GM08714 (cell line): ENCODE data around the gene OR7C1.
"Not testable (repeated sequence)": the region's sequence is repeated elsewhere in the genome, so short reads cannot be mapped to it uniquely, and the experiment has no call there.

ENCODE experiments used
- H3K4me3 ChIP-seq: fragments of 200-500 bp; sonication (Bioruptor generic); 2 replicates; pipeline ENCODE4 v1.5.1; 2014; ENCODE audit warnings: mild to moderate bottlenecking, low read length, inconsistent platforms
- ZNF274 ChIP-seq: IDR thresholded peaks from 2 replicates; pipeline ENCODE4 v1.6.1; 2012; ENCODE audit warnings: mild to moderate bottlenecking, low read depth, low read length

OR7C1 gene

GRCh38 chr19:14798760-14799159 lies 36.2 kb downstream of the OR7C1 start:
- no peak overlapping the region for H3K4me3 ChIP-seq
- TF ChIP-seq ZNF274 = no peak

- H3K4me3 ChIP-seq = no peak overlapping the region
- TF ChIP-seq ZNF274 = no peak
Measured at GRCh38 chr19:14796021-14796420, 39.0 kb downstream of the OR7C1 start.

- H3K4me3 ChIP-seq = no peak overlapping the region
- TF ChIP-seq ZNF274 = no peak
Measured at GRCh38 chr19:14795078-14795721, 39.8 kb downstream of the OR7C1 start.

- not testable (repeated sequence) for H3K4me3 ChIP-seq
Measured at GRCh38 chr19:14792250-14792649, 42.7 kb downstream of the OR7C1 start.

- no peak for TF ChIP-seq ZNF274
- H3K4me3 ChIP-seq = no peak overlapping the region
Measured at GRCh38 chr19:14786421-14786851, 48.5 kb downstream of the OR7C1 start.

GRCh38 chr19:14785102-14785793 lies 49.7 kb downstream of the OR7C1 start:
- not testable (repeated sequence) for H3K4me3 ChIP-seq

- not testable (repeated sequence) for H3K4me3 ChIP-seq
Measured at GRCh38 chr19:14784730-14785101, 50.3 kb downstream of the OR7C1 start.

GRCh38 chr19:14783410-14783998 lies 51.5 kb downstream of the OR7C1 start:
- H3K4me3 ChIP-seq = not testable (repeated sequence)

- no peak overlapping the region for H3K4me3 ChIP-seq
- no peak for TF ChIP-seq ZNF274
Measured at GRCh38 chr19:14782626-14783409, 52.2 kb downstream of the OR7C1 start.

- H3K4me3 ChIP-seq = not testable (repeated sequence)
Measured at GRCh38 chr19:14781713-14782536, 53.1 kb downstream of the OR7C1 start.

GRCh38 chr19:14780622-14781225 lies 54.3 kb downstream of the OR7C1 start:
- not testable (repeated sequence) for H3K4me3 ChIP-seq

GRCh38 chr19:14779151-14779550 lies 55.8 kb downstream of the OR7C1 start:
- no peak for TF ChIP-seq ZNF274
- no peak overlapping the region for H3K4me3 ChIP-seq

GRCh38 chr19:14778110-14778845 lies 56.7 kb downstream of the OR7C1 start, which contains the start of gene ADGRE2:
Gene ADGRE2, minus strand, starts transcription at chr19:14778560. Its CDS starts 1,804 bp downstream, at chr19:14776756.
- not testable (repeated sequence) for H3K4me3 ChIP-seq

- not testable (repeated sequence) for H3K4me3 ChIP-seq
Measured at GRCh38 chr19:14777645-14778044, 57.3 kb downstream of the OR7C1 start.
